Activated CD8-positive, alpha-beta memory T cell treated with anti-CD3 and anti-CD28 coated beads for 1 hour (primary cell): ENCODE data around the gene CCR6.

Source experiments
- DNase-seq, 2 donors: peaks; one replicate each; pipeline ENCODE4 v3.0.0-alpha.2; 2020; ENCODE audit warnings: low read depth in 1 of 2; ENCODE audit errors: extremely low read depth in 1 of 2

Gene CCR6

DNA sequence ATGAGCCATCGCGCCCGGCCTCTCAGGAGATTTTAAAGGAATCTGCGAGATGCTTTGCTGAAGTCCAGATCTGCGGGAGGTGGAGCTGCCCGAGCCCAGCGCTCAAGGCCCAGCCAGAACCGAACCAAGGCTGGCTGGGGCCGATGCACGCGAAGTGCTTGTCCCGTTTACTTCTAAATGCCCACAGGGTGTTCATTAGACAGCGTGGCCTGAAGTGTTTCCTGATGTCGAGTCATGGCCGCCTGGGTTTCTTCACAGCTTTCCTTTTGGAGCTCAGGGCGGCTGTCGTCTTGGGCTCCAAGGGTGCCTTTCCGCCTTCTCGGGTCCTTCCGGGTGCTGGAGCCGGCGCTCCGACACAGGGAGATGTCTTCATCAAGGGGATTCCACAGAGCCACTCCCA is 25.1 kb upstream of the CCR6 start:
- no peak for DNase-seq

DNA sequence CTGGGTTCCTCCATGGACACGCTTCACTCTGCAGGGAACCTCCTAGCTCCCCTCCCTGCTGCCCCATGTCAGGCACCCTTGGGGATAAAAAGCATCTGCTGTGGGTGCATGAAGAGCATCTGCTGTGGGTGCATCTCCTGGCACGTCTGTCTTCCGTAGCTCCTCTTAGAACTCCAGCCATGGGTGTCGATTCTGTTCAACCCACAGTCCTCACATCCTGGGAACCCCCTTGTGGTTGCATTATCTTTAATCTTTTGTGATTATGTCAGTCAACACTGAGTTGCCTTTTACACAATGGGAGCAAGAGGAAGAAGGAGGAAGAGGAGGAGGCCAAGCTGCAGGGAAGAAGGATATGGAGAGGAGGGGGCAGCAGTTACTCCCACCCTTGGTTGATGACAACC is 24.1 kb upstream of the CCR6 start:
- no peak for DNase-seq

DNA sequence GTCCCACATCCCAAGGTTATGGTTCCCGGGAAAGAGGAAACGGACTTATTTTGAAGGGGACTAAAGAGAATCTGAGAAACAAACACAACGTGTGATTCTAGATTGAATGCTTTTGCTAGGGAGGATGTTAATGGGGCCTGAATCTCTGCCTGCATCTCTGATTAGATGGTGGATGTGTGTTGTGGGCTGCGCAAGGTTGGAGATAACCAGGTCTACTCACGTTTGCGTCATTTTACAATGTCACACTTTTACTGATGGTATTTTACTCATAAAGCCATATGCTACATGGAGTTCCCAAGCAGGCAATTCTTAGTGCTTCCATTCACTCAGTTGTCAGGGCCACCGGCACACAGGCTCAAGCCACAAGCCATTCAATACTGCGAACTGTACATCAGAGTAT is 23.2 kb upstream of the CCR6 start:
- no peak for DNase-seq

DNA sequence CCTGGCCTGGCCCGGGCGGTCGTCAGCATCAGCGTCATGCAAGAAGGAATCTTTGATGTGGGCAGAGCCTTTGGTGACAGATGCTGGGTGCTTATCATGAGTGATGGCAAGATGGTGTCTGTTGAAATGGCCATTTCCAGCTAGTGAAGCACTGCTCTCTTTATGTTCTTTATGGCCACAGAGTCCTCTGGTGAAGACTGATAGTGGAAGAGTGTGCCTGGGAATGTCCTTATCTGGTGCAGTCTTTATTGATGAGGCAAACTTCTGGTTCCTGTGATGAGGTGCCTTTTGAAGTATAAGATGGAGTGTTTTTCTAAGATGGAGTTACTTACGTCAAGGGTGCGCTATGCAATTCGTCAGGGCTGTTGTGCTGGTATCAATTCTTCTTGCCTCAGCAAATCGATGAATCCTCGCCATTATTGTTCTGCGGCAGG is 22.6 kb upstream of the CCR6 start:
- no peak for DNase-seq

DNA sequence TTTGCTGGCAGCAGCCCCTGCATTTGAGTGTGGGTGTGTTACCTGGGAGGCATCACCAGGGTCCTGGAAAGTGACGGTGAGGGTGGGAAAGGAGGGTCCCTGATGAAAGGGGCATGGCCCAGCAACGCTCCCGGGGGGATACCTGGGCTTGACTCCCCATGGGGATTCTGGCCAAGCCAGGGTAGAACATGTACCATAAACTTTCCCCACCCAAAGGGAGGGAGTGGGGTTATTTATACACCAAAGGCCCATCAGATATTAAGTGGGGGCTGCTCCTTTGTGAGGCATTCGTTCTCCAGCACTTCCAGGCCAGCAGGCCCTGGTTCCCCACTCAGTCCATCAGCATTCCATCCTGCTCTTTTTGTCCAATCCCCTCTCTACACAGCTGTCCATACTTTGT is 20.6 kb upstream of the CCR6 start:
- no peak for DNase-seq

DNA sequence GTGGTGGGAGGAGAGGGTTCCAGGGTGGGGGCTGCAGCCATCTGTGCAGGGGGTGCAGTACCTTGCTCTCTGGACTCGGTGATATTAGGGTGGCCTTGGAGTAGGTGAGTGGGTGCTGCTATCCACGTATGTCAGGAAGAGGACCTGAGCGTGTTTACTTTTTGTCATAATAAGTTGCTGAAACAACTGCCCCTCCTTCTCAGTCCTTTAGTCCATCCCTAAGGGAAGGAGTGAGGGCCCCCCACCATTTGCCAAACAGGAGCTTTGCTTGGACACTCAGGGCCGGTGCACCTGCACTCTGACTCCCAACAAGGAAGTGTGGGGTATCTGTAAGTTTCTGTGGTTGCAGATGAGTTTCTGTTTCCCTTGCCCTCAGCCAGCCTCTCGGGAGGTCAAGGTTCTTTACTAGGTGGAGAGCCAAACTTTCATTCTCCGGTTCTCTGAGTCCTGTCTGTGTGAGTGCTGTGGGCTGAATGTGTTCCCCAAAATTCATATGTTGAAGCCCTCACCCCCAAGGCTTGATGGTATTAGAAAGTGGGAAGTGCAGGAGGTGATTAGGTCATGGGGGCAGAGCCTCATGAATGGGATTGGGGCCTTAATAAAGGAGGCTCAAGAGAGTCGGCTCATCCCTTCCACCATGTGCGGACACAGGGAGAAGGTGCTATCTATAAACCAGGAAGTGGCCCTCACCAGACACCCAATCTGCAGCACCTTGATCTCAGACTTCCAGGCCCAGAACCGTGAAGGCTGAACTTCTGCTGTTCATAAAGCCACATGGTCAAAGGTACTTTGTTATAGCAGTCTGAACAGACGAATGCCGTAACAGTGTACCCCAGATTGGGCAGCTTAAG is 19.6 kb upstream of the CCR6 start:
- no peak for DNase-seq

DNA sequence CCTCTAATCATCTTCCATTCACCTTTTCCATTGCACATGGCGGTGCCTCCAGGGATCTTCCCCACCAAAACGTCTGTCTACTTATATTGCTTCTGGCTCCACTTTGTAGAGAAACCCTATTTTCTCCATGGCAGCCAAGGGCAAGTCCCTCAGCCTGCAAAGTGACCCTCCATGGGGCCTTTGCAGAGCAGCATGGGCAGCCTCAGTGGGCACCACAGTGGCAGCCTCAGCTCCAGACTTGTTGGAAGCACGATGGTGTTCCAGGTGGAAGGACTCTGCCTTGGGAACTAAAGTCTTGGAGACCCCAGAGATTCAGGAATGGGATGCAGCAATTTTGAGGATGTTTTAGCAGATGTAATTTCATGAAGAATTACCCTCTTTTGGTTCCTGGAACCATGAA is 18.5 kb upstream of the CCR6 start:
- no peak for DNase-seq

DNA sequence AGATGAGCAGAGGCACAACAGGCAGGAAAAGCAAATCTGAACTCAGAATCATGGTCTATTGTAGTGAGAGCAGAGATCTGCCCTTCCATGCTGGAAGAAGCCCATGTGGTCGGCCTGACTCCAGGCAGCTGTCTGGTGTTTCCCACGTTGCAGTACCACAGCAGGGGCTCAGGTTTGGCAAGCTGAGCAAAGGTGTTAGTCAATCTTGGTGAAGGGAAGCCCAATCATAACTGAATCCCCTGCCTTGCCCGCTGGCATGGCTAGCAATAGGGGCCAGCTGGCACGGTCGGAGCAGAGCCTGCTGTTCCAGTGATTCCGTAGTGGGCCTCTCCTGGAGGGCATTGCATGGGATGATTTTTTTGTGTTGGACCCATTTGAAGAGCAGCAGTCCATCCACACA is 17.8 kb upstream of the CCR6 start:
- DNase-seq = no peak

DNA sequence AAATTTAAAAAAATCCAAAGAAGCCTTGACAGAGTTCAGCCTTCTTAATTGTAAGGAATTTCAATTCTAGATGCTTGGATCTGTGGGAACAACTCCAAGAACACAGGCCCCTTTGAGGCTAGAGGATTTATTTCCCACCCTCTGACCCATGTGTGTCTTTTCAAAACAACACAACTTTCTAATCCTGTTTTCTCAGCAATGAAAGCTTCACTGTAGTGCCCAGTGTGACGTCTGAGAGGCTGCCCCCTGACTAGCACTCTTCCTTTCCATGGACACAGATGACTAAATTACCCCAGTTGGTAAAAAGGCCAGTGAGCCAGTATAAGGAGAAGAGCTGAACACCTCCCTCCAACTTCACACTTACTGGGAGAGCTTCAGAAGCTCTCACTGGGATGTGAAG is 16.5 kb upstream of the CCR6 start:
- DNase-seq = no peak

DNA sequence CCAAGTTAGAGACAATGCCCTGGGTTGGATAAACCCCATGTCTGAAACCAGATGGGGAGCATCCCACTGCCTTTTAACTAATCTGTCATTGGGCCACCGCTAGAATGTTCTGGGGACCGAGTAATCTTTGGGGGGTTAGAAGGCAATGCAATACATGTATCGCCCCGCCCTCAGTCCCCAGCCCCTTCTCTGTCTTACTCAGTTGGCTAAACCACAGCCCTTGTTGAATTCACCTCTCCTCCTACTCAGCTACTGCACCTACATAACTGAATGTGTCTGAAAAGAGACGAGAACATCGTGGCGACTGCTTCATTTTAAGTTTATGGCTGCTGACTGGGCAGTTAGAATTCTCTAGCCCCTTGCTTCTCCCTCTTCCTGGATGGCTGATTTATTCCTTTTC is 15.1 kb upstream of the CCR6 start:
- DNase-seq = no peak

DNA sequence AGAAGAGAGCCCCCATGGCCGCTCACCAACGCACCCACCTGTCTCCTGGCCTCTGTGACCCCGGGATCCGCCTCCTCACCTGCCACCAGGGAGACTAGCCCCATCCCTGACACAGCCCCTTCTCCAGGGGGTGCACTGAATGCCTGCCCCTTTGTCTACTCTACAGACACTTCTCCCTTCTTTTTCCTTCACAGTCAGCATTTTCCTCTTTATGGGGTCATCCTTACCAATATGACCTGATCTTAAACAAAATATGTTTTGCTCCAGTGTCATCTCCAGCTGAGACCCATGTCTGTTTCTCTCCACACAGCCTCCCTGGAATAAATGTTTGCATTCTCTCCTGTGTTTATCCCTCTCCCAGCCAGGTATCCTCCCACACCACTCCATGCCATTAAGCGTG is 14.6 kb upstream of the CCR6 start:
- DNase-seq = no peak

DNA sequence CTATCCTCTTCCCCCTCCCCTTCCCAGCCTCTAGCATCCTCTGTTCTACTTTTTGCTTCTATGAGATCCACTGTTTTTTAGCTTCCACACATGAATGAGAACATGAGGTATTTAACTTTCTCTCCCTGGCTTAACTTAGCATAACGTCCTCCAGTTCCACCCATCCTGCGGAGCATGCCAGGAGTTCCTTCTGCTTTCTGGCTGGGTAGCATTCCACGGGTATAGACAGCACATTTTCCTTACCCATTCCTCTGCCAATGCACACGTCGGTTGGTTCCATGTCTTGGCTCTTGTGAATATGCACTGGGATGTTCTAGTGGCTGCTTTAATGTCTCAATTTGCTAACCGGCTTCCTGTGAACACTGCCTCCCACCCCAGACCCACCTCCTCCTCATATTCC is 13.2 kb upstream of the CCR6 start:
- no peak for DNase-seq

DNA sequence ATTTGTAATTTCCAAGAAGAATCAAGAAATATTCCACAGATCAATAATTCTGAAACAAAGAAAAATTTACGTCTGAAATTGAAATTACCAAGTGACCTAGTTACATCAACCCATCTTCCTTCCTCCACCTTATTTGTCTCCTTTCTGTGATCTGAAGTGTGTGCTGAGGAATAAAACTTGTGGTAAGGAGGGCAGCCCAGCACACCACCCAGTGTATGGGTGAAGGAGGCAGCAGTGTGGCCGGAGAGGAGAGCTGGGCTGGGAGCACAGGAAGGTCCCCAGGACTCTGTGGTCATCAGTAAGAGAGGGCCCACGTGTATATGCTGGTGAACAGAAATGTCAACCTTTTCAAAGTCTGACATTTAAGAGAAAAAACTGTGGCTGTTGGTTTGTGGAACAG is 11.3 kb upstream of the CCR6 start:
- DNase-seq = no peak

DNA sequence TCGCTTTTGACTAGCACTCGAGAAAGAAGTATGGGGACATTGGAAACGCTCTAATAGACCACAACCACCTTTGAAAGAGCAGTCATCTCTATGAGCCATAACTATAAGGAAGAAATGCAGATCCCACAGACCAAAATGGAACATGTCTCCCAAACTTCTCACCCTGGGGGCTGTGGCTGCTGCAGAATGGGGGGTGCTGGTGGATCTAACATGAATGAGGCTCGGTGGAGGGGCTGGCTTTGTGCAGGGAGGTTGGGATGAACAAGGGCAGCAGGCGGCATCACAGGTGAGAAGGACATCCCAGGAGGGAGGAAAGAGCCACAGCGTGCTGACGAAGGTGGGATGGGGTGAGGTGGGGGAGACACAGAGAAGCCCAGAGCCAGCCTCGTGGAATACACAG is 10.5 kb upstream of the CCR6 start:
- no peak for DNase-seq

DNA sequence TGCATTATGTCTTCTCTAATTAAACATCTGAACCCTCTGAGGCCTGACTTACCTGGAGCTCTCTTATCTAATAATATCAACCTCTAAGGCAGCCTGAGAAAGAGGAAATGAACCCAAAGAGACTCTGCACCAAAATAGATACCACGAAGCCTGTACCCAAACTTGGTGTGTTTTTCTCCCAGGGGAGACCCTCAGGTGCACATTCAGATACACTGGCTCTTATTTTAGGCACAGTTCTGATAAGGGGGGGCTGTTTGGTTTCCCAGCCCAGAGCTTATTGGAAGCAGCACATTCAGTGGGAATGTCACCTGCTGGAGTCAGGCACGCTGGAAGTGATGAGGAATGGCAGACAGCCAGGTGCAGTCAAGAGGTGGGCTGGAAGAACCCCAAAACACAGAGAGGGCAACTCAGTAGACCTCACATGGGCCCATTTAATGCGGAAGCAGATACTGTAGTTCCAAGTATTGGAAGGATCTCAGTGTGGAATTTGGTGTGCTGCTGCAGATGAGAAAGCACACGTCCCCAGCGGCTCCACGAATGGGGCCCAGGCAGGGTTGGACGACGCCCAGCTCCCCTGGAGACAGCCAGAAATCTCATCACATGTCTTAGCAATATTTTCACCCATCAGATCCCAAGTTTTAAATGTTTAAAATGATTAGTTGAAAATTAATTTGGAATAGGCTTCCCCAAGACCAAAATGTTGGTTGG is 9.7 kb upstream of the CCR6 start:
- DNase-seq = no peak

DNA sequence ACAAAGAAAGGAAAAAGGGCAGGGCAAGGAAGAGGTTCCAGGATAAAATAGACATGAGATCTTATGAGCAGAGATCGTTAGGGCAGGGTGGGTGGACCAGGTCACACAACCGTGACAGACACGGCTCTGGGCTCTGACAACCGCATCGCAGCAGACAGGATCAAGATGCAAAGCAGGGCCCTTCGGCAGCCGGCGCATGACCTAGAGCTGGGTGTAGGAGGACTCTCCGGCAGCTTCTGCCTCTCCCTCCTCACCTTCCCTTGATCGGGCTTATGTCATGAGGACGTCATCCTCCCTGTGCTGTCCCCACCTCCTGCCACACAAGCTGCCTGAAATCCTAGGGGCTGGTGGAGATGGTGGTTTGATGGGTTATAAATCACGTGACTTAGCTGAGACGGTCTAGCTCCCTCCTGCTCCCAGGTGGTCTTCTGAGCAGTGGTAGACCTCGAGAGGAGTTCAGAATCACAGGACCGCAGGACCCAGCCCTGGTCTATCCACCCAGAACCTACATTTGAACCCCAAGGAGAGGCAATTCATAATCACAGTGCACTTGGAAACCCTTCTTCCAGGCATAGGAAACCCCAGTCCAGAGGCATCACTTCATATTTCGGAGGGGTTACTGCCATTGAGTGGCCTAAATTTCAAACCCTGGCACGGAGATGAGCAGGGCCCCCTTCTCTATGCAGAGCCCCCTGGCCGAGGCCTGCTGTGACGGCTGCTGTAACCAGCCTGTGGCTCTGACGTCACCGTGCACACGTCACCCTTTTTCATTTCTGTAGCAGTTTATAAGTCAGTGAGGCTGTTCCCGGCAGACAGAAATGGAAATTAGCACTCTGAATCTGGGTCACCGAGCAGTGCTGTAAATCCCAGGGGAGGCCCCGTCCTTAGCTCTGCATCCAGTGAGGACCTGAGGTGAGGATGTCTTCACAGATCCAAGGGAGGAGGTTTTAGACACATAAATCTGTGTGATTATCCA is 8.7 kb upstream of the CCR6 start:
- no peak for DNase-seq

DNA sequence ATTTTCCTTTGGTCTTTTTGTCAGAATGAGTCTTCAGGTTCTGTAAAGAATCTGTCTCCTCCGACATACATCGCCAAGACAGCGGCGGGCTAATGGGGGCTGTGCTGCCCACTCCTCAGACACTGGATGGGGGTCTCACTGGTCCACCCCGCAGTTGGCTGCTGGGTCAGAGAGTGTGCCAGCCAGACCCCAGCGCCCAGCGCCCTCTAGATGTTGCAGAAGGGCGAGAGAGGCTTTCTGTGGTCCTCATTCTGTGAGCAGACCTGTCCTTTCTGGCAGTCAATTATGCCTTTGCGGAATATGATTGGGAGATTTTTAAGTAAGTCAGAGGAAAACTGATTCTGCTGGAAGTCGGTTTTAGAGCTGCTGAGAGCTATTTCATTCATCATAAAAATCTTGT is 7.8 kb upstream of the CCR6 start:
- DNase-seq = no peak

DNA sequence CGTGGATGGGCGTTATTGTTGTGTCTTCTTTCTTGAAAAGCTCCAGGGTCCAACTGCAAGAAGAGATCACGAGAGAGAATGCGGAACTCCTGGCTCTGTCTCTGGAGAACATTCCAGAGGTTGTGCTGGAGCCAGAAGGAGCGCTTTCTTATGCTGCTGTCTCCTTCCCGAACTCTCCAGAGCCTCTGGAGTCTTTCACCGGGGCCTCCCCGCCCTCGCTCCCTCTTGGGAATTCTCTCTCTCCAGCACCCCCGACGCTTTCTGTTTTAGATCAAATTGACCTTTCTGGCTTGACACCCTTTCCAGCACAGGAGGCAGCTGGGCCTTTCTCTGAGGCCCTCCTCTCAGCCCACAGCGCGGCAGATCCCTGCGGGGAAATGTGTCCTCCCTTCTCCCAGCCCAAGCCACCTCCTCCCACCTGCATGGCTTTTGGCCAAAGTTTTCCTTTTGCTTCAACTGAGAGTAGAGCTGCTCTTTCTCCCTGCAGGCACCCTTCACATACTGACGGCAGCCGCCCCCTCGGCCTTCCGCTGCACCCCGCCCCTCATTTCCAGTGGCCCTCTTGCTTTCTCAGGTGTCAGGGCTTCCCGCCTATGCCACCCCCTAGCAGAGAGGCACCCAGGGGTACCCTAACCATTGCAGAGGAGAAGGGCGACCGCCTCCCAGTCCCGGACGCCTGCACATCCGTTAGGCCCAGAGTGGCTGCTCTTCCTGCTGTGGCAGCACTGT is 6.6 kb upstream of the CCR6 start:
- DNase-seq = no peak

DNA sequence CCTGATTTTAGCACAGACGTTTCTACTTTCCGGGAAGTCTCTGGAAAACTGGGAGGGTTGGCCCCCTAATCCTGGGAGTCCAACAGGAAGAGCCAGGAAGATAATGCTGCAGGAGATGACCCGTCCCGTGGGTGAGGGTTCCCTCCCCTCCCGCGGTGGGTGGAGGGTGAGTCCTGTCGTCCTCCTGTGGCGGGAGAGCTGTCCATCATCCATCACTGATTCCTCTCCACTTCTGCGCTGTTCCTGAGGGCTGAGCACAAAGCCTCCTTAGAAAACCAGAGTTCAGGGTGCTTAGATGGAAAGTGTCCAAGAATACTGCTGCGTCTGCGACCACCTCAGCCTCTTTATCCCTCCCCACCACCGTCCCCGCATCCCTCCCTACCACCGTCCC is 6.1 kb upstream of the CCR6 start:
- no peak for DNase-seq

DNA sequence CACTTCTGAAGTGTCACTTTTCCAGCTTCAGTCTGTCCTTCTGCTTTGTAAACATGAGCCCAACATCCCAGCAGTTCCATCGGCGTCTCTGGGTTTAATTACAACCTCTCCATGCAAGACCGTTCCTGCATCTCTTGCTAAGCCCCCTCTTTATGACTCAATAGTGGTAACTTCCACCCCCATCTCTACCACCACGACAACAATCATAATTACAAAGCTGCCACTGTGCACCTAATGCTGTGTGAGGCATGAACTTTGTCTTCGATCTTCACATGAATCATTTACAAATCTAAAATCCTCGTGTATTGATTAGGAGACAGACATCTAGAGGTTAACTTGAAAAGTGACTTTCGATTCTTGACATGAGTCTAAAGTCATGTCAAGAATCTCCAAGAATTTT is 4.9 kb upstream of the CCR6 start:
- DNase-seq = no peak

DNA sequence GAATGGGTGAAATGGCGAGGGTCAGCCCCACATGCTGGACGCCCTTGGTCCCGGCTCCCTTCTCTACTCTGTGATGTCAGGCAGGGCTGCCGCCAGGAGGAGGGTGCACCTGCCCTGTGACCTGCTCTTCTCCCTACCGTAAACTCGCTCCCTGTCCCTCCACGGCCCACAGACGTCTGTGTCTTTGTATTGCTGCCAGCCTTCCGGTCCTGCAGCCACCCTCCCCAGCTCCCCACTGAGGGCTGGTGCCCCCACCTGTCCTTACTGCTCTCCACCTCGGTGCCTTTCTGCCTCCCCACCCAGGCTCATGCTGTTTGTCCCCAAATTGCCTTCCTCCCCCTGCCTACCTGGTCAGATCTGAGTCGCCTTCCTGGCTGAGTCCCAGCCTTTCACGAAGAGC is 4.1 kb upstream of the CCR6 start:
- DNase-seq = no peak
